ENCODE results near the gene UBE2A. TPM values are rescaled to one million over a fixed set of nuclear protein-coding genes. Genes with fewer than 3 reads are reported as not detected.

Gene UBE2A
- total and polyA plus RNA-seq, 2 of the 13 experiments (the other 11 are each of a cell fraction or from before 2014, with no cell fraction given): 17.0 to 30.5 TPM

- TF ChIP-seq ZNF614 (CRISPR knock-in tag; IDR thresholded peaks at IDR 0.05; ENCODE audit: borderline replicate concordance): no peak
- no peak for TF ChIP-seq ZNF124 (CRISPR knock-in tag; IDR thresholded peaks at IDR 0.05)
- TF ChIP-seq DMTF1 (CRISPR knock-in tag; IDR thresholded peaks at IDR 0.05): no peak
- TF ChIP-seq ZNF34 (CRISPR knock-in tag; IDR thresholded peaks at IDR 0.05; ENCODE audit: borderline replicate concordance): no peak
- no peak for TF ChIP-seq ZNF138 (CRISPR knock-in tag; IDR thresholded peaks at IDR 0.05; ENCODE audit: low read depth)
- peak; percentile 53; the same call in 1 of the 2 replicates for TF ChIP-seq ARID4A (CRISPR knock-in tag; IDR thresholded peaks at IDR 0.05; ENCODE audit: borderline replicate concordance)
- TF ChIP-seq ZNF547 (CRISPR knock-in tag; IDR thresholded peaks at IDR 0.05): no peak
- TF ChIP-seq PHF8 (CRISPR knock-in tag; IDR thresholded peaks at IDR 0.05): peak; percentile 59
- TF ChIP-seq ZFP36 (IDR thresholded peaks at IDR 0.05; ENCODE audit: borderline replicate concordance, low read depth, low read length, partially characterized antibody): no peak
- TF ChIP-seq MEF2D (CRISPR knock-in tag; IDR thresholded peaks at IDR 0.05): no peak
- no peak for TF ChIP-seq CBX1 (IDR thresholded peaks at IDR 0.05; ENCODE audit: low read depth)
- no peak for TF ChIP-seq TCF7 (IDR thresholded peaks at IDR 0.05; ENCODE audit: low read depth)
- no peak for TF ChIP-seq NKX3-1 (CRISPR knock-in tag; IDR thresholded peaks at IDR 0.05)
- no peak for TF ChIP-seq AHR (CRISPR knock-in tag; IDR thresholded peaks at IDR 0.05)
- no peak for TF ChIP-seq RARG (CRISPR knock-in tag; IDR thresholded peaks at IDR 0.05; ENCODE audit: low read depth)
- TF ChIP-seq SRSF1 (optimal IDR thresholded peaks at IDR 0.05; ENCODE audit: low read depth, low read length): no peak
- no peak for TF ChIP-seq LRRFIP1 (CRISPR knock-in tag; conservative IDR thresholded peaks at IDR 0.05)
- no peak for TF ChIP-seq MED8 (CRISPR knock-in tag; IDR thresholded peaks at IDR 0.05; ENCODE audit: insufficient replicate concordance)
- no peak for TF ChIP-seq MTF1 (CRISPR knock-in tag; IDR thresholded peaks at IDR 0.05)
- no peak for TF ChIP-seq AGO1 (IDR thresholded peaks at IDR 0.05; ENCODE audit: low read depth, low read length, poor library complexity, severe bottlenecking)
- peak; percentile 97 for TF ChIP-seq CREM (IDR thresholded peaks at IDR 0.05)
- TF ChIP-seq CREM (CRISPR knock-in tag; IDR thresholded peaks at IDR 0.05): peak; percentile 78
Observed at GRCh38 chrX:119565107-119565663, 9.2 kb upstream of the UBE2A start, which contains the start of gene STEEP1 (continued).

Measured in HepG2 (cell line).